Upper lobe of left lung (tissue), 6 donors: Measurements from ENCODE around the gene ATP6V0B. TPM values are rescaled to one million over a fixed set of nuclear protein-coding genes. Genes with fewer than 3 reads are reported as not detected.

ENCODE experiments used
- ATAC-seq, 2 donors: fragments of 200-7000 bp; cut with Tn5 transposase; one replicate each; pipeline ENCODE4 v1.9.1; 2022; ENCODE audit warnings: mild to moderate bottlenecking in 2 of 2, moderate library complexity in 2 of 2; ENCODE audit not compliant: low FRiP score in 2 of 2
- DNase-seq, 2 donors: peaks; one replicate each; pipeline ENCODE4 v3.0.0-alpha.2; 2019 to 2020
- H3K27ac ChIP-seq, 4 donors: fragments of 200-600 bp; sonication (generic); one replicate each; pipeline ENCODE4 v1.5.1; 2016 to 2019
- H3K27me3 ChIP-seq, 4 donors: fragments of 200-600 bp; sonication (generic); one replicate each; pipeline ENCODE4 v1.5.1; 2017 to 2019
- H3K36me3 ChIP-seq, 4 donors: fragments of 200-600 bp; sonication (generic); one replicate each; pipeline ENCODE4 v1.5.1; 2016 to 2019
- H3K4me1 ChIP-seq, 4 donors: fragments of 200-600 bp; sonication (generic); one replicate each; pipeline ENCODE4 v1.5.1; 2018 to 2019
- H3K4me3 ChIP-seq, 4 donors: fragments of 200-600 bp; sonication (generic); one replicate each; pipeline ENCODE4 v1.5.1; 2017 to 2019; ENCODE audit warnings: mild to moderate bottlenecking in 2 of 4, moderate library complexity in 1 of 4
- H3K9me3 ChIP-seq, 4 donors: fragments of 200-600 bp; sonication (generic); one replicate each; pipeline ENCODE4 v1.5.1; 2018 to 2019
- CTCF ChIP-seq, 6 experiments: fragments of 450-650 bp in 4 of 6; fragments of 200-600 bp in 2 of 6; sonication (generic) in 2 of 6; IDR thresholded peaks; one replicate each; pipeline ENCODE4 v1.5.1; 2016 to 2019; ENCODE audit warnings: antibody characterized with exemption in 6 of 6
- EP300 ChIP-seq, 4 donors: sonication (generic); formaldehyde crosslinking; IDR thresholded peaks; one replicate each; pipeline ENCODE4 v1.5.1; 2017; ENCODE audit warnings: antibody characterized with exemption in 4 of 4, control low read depth in 2 of 4
- POLR2A ChIP-seq, 4 donors: fragments of 450-650 bp; IDR thresholded peaks; one replicate each; pipeline ENCODE4 v1.5.1; 2016 to 2017; ENCODE audit warnings: antibody characterized with exemption in 4 of 4, mild to moderate bottlenecking in 2 of 4
- POLR2AphosphoS5 ChIP-seq, 2 donors: sonication (generic); formaldehyde crosslinking; IDR thresholded peaks; one replicate each; pipeline ENCODE4 v1.5.1; 2017; ENCODE audit warnings: antibody characterized with exemption in 2 of 2
- WGBS, 2 donors: methylation state at CpG; one replicate each; pipeline ENCODE4 v1.1.5; 2017 to 2018; 5-methylcytosine and 5-hydroxymethylcytosine counted together
- total RNA-seq, 6 donors: library from RNA; depleted of rRNA in 4 of 6; stranded (reverse); fragments of >200 nt in 4 of 6; gene quantifications; one replicate each; pipeline versions ENCODE4 v1.1.0 to v1.2.1, GENCODE V29; 2016 to 2021
- donor health status: DM: no; HTN: no; CAD: no; lungs with moderate emphysema.
- donor health status: DM: no; HTN: yes; CAD: no; lungs with severe emphysema.

ATP6V0B gene
- total RNA-seq, 6 donors from 2014 or later, result 98.0 to 225 (median 161) TPM

GRCh38 chr1:43938383-43938782 lies 36.4 kb upstream of the ATP6V0B start:
- Histone ChIP-seq H3K4me1 (peaks cover 15 to 24% (median 17%) of the 10 kb centered on the region in 4 donors), H3K27ac (no peak overlapping the region), H3K36me3 (no peaks in the 10 kb centered on the region), H3K9me3 (no peaks in the 10 kb centered on the region), H3K4me3 (no peak overlapping the region), H3K27me3 (peaks cover 0 to 11% (median 3%) of the 10 kb centered on the region in 4 donors)
- 86 to 87% methylated on average over 10 of the region's 10 CpGs for WGBS, 2 donors
- DNase-seq (no peak), ATAC-seq (no peak)
- TF ChIP-seq CTCF (IDR thresholded peaks at IDR 0.05), result no peak
- TF ChIP-seq POLR2A (IDR thresholded peaks at IDR 0.05), result no peak
- TF ChIP-seq POLR2AphosphoS5 (IDR thresholded peaks at IDR 0.05), result no peak
- no peak for TF ChIP-seq EP300 (IDR thresholded peaks at IDR 0.05)

GRCh38 chr1:43938892-43939587 lies 35.7 kb upstream of the ATP6V0B start:
- Histone ChIP-seq H3K27me3 (peaks cover 0 to 4% (median under 1%) of the 10 kb centered on the region in 4 donors), H3K4me3 (no peak overlapping the region), H3K27ac (no peak overlapping the region), H3K9me3 (no peaks in the 10 kb centered on the region), H3K4me1 (peaks cover 10 to 17% (median 11%) of the 10 kb centered on the region in 4 donors), H3K36me3 (no peaks in the 10 kb centered on the region)
- TF ChIP-seq CTCF (IDR thresholded peaks at IDR 0.05), result no peak
- TF ChIP-seq POLR2AphosphoS5 (IDR thresholded peaks at IDR 0.05), result no peak
- no peak for TF ChIP-seq EP300 (IDR thresholded peaks at IDR 0.05)
- TF ChIP-seq POLR2A (IDR thresholded peaks at IDR 0.05), result no peak
- DNase-seq (no peak), ATAC-seq (no peak)
- 92% methylated on average over 2 to 3 of the region's 3 CpGs for WGBS, 2 donors

GRCh38 chr1:43942411-43942810 lies 32.3 kb upstream of the ATP6V0B start:
- DNase-seq (no peak), ATAC-seq (no peak)
- WGBS, 2 donors, result 92 to 93% methylated on average over 3 of the region's 3 CpGs
- no peak overlapping the region for H3K4me3 ChIP-seq
- H3K9me3 ChIP-seq, result no peaks in the 10 kb centered on the region
- no peak for TF ChIP-seq CTCF (IDR thresholded peaks at IDR 0.05)
- H3K27ac ChIP-seq, result no peak overlapping the region
- no peaks in the 10 kb centered on the region for H3K36me3 ChIP-seq
- peaks cover 11 to 16% (median 13%) of the 10 kb centered on the region in 4 donors for H3K4me1 ChIP-seq
- H3K27me3 ChIP-seq, result no peaks in the 10 kb centered on the region

GRCh38 chr1:43944860-43945259 lies 29.9 kb upstream of the ATP6V0B start:
- Histone ChIP-seq H3K4me3 (no peak overlapping the region), H3K36me3 (peaks cover 0 to 5% (median 2%) of the 10 kb centered on the region in 4 donors), H3K9me3 (no peaks in the 10 kb centered on the region), H3K4me1 (peaks cover 24 to 40% (median 26%) of the 10 kb centered on the region in 4 donors), H3K27me3 (no peaks in the 10 kb centered on the region), H3K27ac (no peak overlapping the region)
- DNase-seq, result no peak
- no peak for ATAC-seq
- no peak for TF ChIP-seq POLR2A (IDR thresholded peaks at IDR 0.05)
- TF ChIP-seq EP300 (IDR thresholded peaks at IDR 0.05), result no peak
- TF ChIP-seq CTCF (IDR thresholded peaks at IDR 0.05), result no peak
- no peak for TF ChIP-seq POLR2AphosphoS5 (IDR thresholded peaks at IDR 0.05)
- 95 to 100% methylated on average over 1 of the region's 1 CpG for WGBS, 2 donors
